HFFc6 (cell line): ENCODE results near the gene PDZRN4. TPM values are rescaled to one million over a fixed set of nuclear protein-coding genes. Genes with fewer than 3 reads are reported as not detected.
A peak's percentile ranks its signal among the peaks of the same experiment; 100 is the strongest.
"Not testable (repeated sequence)": the region's sequence is repeated elsewhere in the genome, so short reads cannot be mapped to it uniquely, and the experiment has no call there.

Source experiments
- DNase-seq: peaks from one replicate; pipeline ENCODE4 v3.0.0-alpha.2; 2018
- H3K27ac Mint-ChIP-seq: 2 replicates; pipeline ENCODE4 v1.8.0; 2020; ENCODE audit warnings: mild to moderate bottlenecking, mixed read lengths
- H3K27me3 Mint-ChIP-seq: 2 replicates; pipeline ENCODE4 v1.8.0; 2021; ENCODE audit warnings: mild to moderate bottlenecking, moderate library complexity, mixed read lengths; ENCODE audit not compliant: insufficient read depth
- H3K36me3 Mint-ChIP-seq: 2 replicates; pipeline ENCODE4 v1.8.0; 2021; ENCODE audit warnings: low read depth, mixed read lengths
- H3K4me1 Mint-ChIP-seq: 2 replicates; pipeline ENCODE4 v1.8.0; 2020; ENCODE audit warnings: low read depth, mixed read lengths
- H3K4me3 Mint-ChIP-seq: 2 replicates; pipeline ENCODE4 v1.8.0; 2020; ENCODE audit warnings: mild to moderate bottlenecking, moderate library complexity, mixed read lengths
- H3K9me3 Mint-ChIP-seq: 2 replicates; pipeline ENCODE4 v1.8.0; 2020; ENCODE audit warnings: mild to moderate bottlenecking, mixed read lengths
- total RNA-seq, 6 experiments: library from RNA; stranded (reverse); fragmentation: NEBNext Ultra II Directional; extraction: Animal tissue kit (Norgen Biotek cat#: 25700); gene quantifications; 2 replicates in 1 of 6; 3 replicates in 5 of 6; pipeline ENCODE4 v1.2.3, GENCODE V29; 2021
- TF ChIP-seq, protein P1 (sequence below): fragments of 200-600 bp; sonication (generic); IDR thresholded peaks from 2 replicates; pipeline ENCODE4 v1.5.0; 2021; ENCODE audit warnings: antibody characterized with exemption, mild to moderate bottlenecking

Gene PDZRN4
- total RNA-seq, 6 experiments from 2014 or later = not detected

GRCh38 chr12:41271489-41271888, 83.4 kb downstream of the PDZRN4 start:
- Mint-ChIP-seq H3K4me1 (no peaks in the 10 kb centered on the region), H3K36me3 (no peaks in the 10 kb centered on the region), H3K4me3 (no peak overlapping the region), H3K27ac (no peak overlapping the region), H3K9me3 (no peaks in the 10 kb centered on the region), H3K27me3 (no peaks in the 10 kb centered on the region)
- TF ChIP-seq, protein P1, sequence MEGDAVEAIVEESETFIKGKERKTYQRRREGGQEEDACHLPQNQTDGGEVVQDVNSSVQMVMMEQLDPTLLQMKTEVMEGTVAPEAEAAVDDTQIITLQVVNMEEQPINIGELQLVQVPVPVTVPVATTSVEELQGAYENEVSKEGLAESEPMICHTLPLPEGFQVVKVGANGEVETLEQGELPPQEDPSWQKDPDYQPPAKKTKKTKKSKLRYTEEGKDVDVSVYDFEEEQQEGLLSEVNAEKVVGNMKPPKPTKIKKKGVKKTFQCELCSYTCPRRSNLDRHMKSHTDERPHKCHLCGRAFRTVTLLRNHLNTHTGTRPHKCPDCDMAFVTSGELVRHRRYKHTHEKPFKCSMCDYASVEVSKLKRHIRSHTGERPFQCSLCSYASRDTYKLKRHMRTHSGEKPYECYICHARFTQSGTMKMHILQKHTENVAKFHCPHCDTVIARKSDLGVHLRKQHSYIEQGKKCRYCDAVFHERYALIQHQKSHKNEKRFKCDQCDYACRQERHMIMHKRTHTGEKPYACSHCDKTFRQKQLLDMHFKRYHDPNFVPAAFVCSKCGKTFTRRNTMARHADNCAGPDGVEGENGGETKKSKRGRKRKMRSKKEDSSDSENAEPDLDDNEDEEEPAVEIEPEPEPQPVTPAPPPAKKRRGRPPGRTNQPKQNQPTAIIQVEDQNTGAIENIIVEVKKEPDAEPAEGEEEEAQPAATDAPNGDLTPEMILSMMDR = no peak
- DNase-seq = no peak

DNA sequence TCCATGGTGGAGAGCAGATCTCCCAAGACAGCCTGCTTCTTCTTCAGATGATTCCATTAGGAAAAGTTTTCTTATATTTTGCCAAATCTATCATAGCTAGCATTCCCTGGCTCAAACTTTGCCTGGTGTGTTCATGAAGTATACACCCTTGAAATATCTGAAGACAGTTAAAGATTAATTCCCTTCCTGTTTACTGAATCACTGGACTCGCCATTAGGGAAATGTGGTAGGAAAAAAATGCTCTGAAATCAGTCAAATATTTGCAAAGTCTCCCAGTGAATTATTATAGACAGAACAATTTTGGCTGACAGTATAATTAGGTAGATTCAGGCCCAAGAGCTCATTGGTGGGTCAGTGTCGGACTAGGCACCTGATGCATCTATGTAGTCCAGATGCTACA, 86.5 kb downstream of the PDZRN4 start:
- Mint-ChIP-seq H3K36me3 (no peaks in the 10 kb centered on the region), H3K4me3 (no peak overlapping the region), H3K4me1 (no peaks in the 10 kb centered on the region), H3K27ac (no peak overlapping the region), H3K27me3 (no peaks in the 10 kb centered on the region), H3K9me3 (no peaks in the 10 kb centered on the region)
- TF ChIP-seq, protein P1 = no peak
- DNase-seq = no peak

DNA sequence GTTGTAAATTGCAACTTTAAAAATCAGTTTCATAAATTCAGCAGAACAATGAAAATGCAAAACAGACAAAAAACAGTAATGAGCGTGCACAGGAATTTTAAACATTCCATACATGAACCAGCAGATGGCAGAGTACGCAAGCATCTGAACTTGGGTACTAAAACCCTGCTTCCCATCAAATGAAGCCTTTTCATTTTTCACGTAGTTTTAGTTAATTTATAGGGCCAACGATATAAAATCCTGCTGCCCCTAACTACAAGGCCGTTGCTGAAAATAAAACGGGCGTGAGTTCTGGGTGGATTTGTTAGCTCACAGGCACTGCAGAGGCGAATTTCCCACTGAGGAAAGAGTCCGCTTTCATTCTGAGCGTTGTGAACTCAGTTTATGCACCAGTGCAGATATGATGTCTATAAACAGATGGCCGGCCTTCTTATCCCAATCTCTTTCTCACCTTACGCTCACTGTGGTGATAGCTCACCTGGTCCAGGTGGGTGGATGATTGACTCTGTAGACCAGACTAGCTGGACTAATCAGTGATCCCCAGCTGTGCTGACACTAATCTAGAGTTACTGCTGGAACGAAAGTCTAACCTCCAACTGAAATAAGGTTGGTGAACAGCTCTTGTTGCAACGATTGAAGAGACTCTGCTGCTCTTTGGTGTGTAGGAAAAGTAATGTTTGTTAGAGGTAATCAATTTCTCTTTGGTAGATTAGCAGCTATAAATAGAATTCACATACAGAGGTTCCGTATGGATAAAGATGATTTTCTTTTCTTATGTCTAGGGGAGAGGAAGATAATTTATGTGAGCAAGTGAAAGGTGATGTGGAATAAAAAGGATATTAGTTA, 89.2 kb downstream of the PDZRN4 start:
- Mint-ChIP-seq H3K27me3 (no peaks in the 10 kb centered on the region), H3K36me3 (no peaks in the 10 kb centered on the region), H3K27ac (no peak overlapping the region), H3K9me3 (no peaks in the 10 kb centered on the region), H3K4me3 (no peak overlapping the region), H3K4me1 (no peaks in the 10 kb centered on the region)
- TF ChIP-seq, protein P1 = peak; percentile 84
- DNase-seq = peak; percentile 36

DNA sequence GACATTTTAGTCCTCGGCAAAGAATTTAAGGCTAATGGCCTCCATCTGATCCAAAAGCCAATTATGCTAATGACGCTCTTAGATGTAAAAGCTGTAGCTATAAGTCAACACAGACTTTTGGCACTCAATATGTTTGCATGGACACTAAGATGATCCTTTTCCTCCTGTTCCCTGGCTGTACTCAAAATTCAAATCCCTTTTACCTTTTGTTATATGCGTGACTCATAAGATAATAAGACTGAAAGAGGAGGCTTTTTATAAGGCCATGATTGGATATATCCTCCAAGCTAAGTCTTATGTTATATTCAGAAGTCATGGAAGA, 89.8 kb downstream of the PDZRN4 start:
- Mint-ChIP-seq H3K9me3 (no peaks in the 10 kb centered on the region), H3K4me1 (no peaks in the 10 kb centered on the region), H3K36me3 (no peaks in the 10 kb centered on the region), H3K27ac (no peak overlapping the region), H3K4me3 (no peak overlapping the region), H3K27me3 (no peaks in the 10 kb centered on the region)
- TF ChIP-seq, protein P1 = no peak
- no peak for DNase-seq

- H3K9me3 Mint-ChIP-seq, H3K27me3 Mint-ChIP-seq, H3K27ac Mint-ChIP-seq, DNase-seq, H3K4me1 Mint-ChIP-seq, H3K4me3 Mint-ChIP-seq, H3K36me3 Mint-ChIP-seq: not testable (repeated sequence)
Observed at GRCh38 chr12:41280341-41281095, 92.4 kb downstream of the PDZRN4 start.

GRCh38 chr12:41285470-41285869, 97.3 kb downstream of the PDZRN4 start:
- H3K4me1 Mint-ChIP-seq, H3K4me3 Mint-ChIP-seq, H3K36me3 Mint-ChIP-seq: not testable (repeated sequence)

More at GRCh38 chr12:41285470-41285869, 97.3 kb downstream of the PDZRN4 start:
- not testable (repeated sequence) for DNase-seq, H3K9me3 Mint-ChIP-seq, H3K27ac Mint-ChIP-seq, H3K27me3 Mint-ChIP-seq
